Measurements from ENCODE around the gene ROBO4.

The ROBO4 gene

DNA sequence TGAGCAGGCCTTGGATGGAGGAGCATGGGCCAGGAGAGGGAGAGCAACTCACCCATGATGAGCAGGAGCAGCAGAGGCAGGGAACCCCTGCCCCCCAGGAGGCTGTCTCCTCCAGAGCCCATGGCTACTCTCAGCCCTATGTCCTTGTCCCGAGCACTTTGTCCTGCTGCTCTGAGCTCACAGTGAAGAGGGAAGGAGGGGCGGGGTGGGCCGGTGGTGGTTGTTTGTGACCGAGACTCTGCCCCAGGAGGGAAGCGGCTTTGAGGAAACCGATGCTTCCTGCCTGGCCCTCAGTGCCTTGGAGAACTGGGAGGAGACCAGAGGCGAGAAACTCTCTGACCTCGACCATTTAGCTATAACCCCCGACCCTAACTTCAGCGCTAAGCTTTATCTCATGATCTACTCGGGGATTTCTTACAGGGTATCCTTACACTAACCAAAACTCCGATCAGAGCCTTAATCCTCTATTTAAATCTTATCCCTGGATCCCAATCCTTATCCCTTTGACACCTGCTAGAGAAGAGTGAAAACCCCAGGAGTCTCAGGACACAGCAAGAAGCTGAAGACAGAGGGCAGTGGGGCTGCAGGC lies at the start of gene ROBO4:
Gene ROBO4, minus strand, starts transcription at position 192 of the 589 bp plus-strand sequence. Its CDS starts 70 bp downstream, at position 122.
- no peak for DNase-seq (ENCODE audit: low read depth in 2 of 2)

DNA sequence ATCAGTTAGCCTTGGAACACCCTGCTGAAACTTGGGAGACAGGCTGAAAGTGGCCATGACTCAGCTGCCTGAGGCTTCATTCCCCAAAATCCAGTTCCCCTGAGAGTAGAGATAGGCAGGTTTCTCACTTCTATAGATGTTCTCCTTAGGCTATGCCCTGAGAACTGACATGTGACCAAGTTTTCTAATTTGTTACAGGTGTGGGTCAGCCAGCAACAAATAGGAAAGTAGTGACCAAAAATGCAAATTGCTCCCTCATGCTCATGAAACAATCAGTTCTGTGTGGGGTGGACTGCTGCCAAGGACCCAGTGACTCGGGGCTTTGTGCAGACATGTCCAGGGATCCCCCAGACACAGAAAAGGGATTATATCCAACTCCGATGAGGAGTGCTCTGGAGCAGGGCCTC lies 49.1 kb upstream of the ROBO4 start:
- no peak for DNase-seq (ENCODE audit: low read depth in 2 of 2)

DNA sequence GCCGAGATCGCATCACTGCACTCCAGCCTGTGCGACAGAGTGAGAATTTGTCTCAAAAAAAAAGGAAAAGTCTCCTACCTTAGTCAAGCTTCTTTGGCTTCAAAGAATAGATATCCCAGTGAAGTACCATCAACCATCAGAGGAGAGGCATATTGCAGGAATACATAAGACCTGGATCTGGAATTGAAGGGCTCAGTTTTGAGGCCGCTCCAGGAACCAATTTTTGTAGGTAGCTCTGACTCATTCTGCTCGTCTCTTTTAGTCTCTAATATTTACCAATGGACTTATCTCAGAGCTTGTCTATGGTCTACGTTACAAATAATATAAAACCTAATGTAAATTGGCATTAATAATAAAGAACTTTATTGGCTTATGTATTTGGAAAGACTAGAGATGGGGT lies 48.2 kb upstream of the ROBO4 start:
- DNase-seq (ENCODE audit: low read depth in 2 of 2) = no peak

DNA sequence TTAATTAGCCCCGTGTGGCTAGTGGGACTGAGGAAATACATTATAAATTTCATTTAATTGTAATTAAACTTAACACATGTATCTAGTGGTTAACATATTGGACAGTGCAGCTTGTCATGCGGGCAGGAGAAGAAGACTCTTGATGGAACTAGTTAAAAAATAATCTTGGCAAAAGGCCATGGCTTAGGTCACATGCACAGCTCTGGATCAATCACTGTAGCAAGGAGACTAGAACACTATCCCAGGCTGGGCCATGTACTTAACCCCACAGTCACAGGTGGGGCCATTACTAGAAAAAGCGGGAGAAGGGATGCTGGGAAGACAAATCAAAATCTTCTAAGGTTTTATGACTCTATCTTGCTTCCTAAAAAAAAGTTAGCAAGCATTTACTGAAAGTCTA lies 46.9 kb upstream of the ROBO4 start:
- no peak for DNase-seq (ENCODE audit: low read depth in 2 of 2)

DNA sequence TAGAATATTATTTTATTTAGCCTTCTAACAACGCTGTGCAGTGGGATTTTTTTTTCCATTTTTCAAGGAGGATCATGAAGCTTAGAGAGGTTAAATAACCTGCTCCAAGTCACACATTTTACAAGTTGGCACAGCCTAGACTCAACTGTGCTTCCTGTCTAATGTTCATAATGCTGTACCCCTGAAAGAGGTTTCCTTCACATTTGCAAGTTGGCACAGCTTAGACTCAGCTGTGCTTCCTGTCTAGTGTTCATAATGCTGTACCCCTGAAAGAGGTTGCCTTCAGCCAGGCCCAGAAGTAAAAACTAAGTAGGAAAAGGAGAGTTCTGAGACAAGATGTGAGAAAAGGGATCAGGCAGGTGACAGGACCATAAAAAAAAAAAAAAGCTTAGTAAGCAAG lies 46.1 kb upstream of the ROBO4 start:
- no peak for DNase-seq (ENCODE audit: low read depth in 2 of 2)

DNA sequence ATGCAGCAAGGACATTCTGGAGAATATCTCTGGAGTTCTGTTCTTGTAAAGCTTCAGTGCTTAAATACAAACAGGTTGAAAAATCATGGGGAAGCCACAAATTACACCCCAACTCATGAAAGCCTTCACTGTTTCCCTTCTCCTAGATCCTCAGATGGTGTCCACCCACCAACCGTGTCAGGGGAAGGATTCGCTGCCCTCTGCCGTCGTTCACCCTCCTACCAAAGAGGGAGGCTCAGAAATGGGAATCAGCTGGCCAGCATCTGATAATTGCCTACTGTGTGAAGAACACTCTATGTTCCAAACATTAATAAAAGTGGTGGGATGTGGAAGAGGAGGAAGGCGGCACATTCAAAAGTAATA lies 45.6 kb upstream of the ROBO4 start:
- no peak for DNase-seq (ENCODE audit: low read depth in 2 of 2)

DNA sequence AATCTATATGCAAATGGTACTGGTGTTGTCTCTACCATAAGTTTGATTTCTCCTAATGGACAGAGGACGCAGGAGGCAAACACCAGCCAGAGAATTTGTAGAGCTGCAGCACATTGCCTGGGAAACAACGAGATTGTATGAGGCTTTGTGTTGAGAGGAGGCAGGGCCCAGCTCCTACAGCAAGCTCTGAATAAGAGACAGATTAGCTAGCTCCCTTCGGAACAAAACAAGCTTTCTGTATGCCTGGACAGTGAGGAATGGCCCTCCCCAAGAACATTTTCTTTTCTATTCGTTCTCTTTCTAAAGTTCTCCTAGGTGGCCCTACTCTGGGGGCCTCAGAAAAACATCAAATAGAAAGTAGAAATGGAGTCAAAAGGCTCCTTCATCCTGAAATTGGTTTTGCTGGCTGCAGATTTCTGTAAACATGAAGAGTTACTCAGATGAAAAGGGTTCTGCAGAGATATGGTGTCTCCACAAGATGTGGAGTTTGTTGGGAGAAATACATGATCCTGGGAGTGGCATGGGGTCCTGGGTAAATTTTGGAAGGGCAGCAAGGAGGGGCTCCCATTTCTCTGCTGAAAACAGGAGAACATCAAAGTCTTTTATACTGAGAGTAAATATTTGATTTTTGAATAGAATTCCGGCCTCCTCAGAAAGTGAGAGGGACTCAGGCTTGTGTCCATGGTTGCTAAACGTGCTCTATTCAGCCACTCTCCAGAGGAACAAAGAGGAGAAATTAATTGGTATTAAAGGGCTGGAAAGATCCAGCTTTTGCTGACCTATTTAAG lies 45.0 kb upstream of the ROBO4 start:
- DNase-seq (ENCODE audit: low read depth in 2 of 2) = no peak

DNA sequence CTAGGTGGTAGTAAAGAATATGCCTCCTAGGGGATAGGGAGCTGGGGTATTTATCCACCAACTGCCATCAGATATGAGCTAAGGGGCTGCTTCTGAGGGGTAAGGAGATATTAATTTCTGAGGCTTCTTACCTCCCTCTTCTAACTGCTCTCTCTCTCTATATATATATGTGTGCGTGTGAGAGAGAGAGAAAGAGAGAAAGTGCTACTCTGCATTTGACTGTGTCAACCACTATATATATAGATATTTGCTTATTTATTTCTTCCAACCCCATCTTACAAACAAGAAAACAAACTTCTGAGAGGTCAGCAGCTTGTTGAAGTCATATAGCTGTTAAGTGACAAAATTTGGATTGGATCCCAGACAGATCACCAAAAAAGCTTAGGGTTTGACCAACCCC lies 44.0 kb upstream of the ROBO4 start:
- no peak for DNase-seq (ENCODE audit: low read depth in 2 of 2)

DNA sequence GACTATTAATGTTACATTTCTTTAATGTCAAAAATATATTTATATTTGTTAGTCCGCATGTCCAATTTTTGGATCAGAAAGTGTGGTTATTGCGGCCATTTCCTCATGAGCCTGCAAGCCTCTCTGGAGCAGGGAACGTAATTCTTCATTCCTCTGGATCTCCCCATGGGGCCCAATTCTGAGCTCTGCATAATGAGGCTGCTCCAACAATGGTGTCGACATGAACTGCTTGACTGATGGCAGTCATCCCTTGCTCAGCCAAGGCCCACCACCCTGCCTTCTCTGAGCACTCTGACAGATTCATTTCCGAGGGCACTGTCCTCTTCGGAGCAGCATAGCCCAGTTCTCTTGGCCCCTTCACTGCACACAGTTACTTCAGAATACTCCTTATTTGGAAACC lies 41.3 kb upstream of the ROBO4 start:
- DNase-seq (ENCODE audit: low read depth in 2 of 2) = no peak

DNA sequence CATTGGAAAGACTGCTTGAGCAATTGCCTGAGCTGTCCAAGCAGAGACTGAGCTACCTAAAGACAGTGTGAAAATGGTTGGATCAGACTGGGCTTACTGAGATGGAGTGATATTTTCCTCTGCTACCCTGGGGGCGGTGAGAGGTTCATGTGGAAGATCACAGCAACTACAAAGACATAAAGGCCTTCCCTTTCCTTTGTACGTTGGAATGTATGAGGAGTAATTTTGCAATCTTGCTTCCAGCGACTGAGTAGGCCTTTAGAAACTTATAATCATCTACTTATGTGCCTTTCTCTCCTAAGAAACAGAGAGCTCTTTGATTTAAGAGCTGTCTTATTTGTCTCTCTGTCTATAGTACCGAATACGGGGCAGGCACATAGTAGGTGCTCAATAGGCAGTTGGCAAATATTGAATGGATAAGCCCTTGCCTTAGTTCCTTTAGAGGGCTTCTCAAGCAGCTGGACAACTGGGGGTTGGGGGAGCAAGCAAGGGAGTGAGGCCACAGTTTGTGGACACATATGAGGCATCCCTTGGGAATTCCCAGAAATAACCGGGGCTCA lies 40.6 kb upstream of the ROBO4 start:
- DNase-seq (ENCODE audit: low read depth in 2 of 2) = no peak

DNA sequence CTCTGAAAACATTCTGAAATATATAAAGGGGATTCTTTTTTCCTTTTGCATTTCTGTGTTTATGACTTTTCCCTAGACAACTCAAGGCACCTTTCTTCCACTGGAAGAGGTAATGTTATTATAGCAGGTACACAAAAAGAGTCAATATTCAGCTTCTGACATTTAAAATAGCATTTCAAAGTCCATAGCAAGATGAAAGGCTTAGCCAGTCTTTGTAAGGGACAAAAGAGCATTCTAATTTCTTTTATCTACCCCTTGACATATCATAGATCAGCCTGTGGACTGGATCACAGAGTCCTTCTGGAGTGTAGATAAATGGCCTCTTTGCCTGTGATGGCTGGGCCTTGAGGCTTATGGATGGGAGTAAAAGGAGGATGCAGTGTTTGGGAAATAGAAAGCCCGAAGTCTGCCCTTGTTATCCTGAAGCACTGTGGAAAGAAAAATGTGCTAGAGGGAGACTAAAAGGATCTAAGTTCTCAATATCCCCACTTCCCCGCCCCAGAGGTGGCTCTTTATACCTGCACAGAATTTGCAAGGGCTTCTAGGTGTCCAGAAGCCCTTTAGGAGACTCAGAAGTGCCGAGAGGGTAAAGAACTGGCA lies 39.8 kb upstream of the ROBO4 start:
- no peak for DNase-seq (ENCODE audit: low read depth in 2 of 2)

DNA sequence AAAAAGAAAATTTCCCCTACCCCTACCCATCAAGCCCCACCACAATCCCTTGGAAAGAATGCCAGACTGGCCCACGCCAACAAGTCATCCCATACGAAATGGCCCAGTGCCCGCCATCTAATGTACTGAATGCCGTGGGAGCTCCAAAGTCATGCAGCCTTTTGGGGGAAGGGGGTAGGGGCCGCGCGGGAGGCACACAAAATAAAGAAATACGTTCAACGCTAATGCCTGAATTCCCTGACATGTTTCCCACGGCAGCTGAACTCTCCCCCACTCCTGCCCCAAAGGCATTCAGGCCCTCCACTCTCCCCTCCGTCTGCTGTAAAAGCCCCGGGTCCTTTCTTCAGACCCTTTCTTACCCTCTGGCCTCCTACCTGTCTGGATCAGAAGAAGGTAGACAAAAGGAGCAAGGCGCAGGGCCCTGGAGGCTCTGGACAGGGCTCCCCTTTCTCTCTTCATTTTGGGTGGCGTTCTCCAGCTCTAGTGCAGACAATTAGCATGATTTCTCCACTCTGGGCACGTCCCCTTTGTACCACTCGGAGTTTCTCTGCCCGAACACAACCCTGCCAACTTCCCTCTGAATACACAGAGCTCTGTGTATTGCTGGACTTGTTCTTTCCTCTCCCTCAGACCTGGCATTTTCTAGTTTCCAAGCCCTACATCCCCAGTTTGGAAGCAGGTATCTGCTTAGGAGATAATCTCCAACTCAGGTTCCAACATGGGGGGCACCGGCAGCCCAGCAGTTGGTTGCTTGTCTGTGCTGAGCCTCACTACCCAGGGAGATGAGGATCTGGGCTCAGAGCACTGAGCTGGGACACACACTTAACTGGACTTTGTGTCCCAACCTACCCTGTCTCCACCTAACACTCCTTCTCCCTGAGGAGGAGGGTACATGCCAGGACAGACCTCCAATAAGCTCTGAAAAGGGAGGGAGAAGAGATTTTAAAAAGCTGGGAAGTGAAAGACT lies 38.2 kb upstream of the ROBO4 start, which contains the start of gene HEPACAM:
Gene HEPACAM, minus strand, starts transcription at position 500 of the 967 bp plus-strand sequence. Its CDS starts 41 bp downstream, at position 459.
- DNase-seq (ENCODE audit: low read depth in 2 of 2) = no peak

DNA sequence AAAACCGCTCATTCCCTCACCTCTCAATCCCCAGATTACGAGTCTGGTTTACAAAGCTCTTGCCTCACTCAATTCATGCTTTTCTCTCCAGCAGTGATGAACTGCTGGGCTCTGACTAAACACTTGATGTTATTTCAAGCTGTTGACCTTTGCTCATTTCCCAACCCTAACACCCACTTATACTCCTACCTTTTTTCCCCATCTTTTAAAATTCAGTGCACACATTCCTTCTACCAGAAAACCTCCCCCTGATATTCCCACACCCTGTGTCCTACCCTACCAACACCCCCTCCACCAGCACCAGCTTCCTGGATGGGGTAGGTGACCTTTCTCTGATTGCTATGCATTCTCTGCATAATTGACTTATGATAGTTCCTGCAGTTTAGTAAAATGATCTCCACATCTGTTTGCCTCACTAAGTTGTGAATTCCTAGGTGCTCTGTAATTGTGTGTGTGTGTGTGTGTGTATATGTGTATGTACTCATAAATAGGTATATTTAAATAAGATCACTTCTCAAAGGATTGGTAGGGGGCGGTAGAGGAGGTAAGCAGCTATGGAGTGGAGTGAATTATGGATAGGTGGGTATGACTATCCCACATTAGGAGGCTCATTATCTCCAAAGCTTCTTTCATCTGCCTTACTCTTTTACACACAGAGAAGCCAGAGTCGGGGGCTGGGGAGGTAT lies 37.3 kb upstream of the ROBO4 start:
- DNase-seq (ENCODE audit: low read depth in 2 of 2) = no peak

DNA sequence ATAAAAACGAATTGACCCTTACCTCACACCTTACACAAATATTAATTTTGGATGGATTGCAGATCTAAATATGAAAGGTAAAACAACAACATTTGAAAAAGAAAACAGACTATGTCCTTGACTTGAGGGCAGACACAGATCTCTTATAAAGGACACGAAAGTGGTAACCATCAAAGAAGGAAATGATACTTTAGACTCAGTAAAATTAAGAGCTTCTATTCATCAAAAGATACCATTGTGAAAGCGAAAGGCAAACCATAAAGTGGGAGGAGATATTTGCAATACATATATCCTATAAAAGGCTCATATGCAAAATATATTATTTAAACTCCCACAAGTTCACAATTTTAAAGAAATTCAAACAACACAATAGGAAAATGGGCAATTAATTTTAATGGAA lies 33.1 kb upstream of the ROBO4 start:
- no peak for DNase-seq (ENCODE audit: low read depth in 2 of 2)

DNA sequence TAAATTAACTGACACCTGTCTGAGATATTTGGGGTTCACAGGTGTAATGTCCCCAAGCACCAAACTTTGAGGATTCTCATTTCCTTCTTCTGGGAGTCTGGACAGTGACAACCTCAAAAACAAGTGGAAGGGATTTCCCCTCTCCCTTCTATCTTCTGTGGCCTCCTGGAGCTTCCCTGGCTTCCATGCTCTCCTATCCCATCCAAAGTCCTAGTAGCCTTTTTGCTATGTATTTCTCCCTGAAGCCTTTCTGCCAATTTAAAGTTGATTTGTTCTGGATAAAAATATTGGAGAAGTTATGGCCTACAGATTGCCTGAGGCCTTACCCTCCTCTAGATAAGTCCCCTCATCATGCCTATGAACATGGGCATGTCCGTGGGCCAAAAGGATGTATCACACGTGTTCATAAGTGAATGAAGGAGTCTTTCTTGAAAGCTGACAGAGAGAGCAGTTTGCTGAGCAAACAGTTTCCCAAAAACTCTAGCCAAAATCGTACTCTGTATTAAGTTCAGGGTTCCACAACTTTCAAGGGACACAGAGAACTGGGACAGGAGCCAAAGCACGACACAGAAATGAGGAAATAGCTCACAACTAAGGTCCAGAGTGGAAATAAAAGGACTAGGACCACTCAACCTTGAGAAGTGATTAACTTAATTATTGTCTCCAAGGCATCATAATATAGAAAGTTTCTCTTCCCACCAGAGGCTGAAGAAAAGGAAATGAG lies 31.4 kb upstream of the ROBO4 start:
- DNase-seq (ENCODE audit: low read depth in 2 of 2) = no peak

DNA sequence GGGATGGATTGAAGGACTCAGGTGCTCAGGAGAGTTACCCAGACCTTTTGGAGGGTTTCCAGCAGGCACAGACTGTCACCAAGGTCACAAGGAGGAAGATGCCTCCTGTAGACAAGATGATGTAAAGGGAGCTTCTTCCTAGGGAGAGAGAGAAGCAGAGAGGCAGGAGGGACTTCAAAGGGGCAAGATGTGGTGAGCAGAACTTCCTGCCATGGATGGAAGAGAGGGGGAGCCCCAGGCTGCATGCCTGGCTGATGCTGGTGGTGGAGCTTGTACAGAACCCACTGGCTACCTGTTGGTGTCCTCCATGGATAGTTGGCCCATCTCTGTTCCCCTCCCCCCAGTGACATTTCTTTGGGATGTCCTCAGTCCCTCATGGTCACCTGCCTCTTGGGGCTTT lies 25.6 kb upstream of the ROBO4 start:
- no peak for DNase-seq (ENCODE audit: low read depth in 2 of 2)

DNA sequence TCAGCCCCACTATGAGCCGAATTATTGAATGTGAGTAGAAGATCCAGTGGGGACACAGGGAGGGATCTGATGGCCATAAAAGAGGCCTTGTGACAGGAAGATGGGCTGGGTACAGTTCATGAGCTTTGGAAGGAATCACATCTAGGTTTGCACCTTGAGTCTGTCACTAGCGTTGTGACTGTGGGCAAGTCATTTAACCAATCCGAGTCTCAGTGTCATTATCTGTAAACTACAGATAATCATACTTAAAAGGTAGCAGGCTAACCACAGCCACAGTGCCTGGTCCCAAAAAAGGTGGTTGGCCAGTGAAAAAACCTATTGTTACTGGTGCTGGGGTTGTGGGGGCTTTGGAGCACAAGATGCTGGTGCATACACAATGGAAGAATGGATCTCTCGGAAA lies 25.2 kb upstream of the ROBO4 start:
- DNase-seq (ENCODE audit: low read depth in 2 of 2) = no peak

DNA sequence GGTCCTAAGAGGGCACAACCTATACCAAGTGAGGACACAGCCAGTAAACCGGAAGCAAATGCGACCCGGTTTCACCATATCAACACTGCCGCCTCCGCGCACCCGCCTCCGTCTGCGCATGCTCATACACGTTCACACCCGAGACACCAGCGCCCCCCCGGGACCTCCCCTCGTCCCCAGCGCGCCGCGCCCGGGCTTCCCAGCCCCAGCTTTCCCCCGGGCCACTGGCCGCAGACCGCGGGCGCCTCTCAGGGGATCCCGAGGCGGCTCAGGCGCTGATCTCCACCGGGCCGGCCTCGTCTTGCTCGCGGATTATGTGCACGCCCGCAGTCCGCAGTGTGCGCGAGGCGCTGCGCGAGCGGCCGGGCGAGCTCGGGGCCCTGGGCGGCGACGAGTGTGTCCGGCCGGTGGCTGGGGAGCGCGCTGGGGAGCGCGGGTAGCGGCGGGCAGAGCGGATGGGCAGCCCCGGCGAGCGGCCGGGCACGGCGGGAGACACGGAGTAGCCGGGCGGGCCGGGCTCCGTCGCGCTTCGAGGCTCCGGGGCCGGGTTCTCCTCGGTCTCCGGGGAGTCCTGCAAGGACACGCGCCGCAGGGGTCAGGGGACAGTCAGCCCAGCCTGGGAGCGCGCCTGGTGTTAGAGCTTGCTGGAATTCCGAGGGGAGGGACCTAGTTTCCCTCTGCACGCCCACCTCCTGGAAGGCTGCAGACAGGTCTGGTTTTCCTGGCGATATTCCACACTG lies 23.4 kb upstream of the ROBO4 start:
- peak; percentile 64 to 69 for DNase-seq (ENCODE audit: low read depth in 2 of 2)

DNA sequence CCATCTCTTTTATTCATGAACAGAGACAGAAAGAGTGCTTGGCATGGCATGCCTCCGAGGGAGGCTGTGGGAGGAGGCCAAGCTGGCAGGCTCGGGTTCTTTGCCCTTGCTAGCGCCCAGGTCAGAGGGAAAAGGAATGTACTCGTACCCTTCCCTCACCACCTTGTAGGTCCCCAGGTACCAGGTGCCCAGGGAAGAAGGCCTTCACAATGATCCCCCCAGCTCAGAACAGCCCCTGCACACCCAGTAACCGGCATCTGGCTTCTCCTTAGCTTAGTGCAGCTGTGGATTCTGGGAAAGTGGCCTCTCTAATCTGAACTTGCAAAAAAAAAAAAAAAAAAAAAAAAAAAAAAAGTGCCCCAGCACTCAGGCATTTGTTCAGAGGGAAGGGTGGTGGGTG lies 22.7 kb upstream of the ROBO4 start:
- DNase-seq (ENCODE audit: low read depth in 2 of 2) = no peak

DNA sequence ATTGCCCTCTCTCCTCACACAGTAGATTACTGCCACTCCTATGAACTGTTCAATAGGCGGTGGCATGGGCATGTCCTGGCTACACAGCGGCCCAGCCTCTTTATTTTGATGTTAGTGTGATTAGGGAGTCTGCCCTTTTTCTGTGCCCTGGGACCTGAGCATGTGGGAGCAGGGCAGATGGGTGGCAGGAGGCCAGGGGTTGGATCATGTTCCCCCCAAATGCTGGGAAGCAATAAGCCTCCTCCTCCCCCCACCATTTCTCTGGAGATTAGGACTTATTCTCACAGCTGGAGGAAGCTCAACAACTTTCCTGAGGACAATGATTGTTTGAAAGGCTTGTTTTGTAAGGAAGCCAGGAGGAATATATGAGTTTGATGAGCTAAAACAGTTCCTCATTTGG lies 22.2 kb upstream of the ROBO4 start:
- DNase-seq (ENCODE audit: low read depth in 2 of 2) = no peak
